T-helper 1 cell treated with Interleukin-12 subunit alpha and Interleukin-12 subunit beta and Interleukin-4 antibody, amounts not matched to agents 30 ng/mL and 1 ng/mL, for 36 hours (primary cell): ENCODE results near the gene WNK1. TPM values are rescaled to one million over a fixed set of nuclear protein-coding genes. Genes with fewer than 3 reads are reported as not detected.
"Not testable (repeated sequence)": the region's sequence is repeated elsewhere in the genome, so short reads cannot be mapped to it uniquely, and the experiment has no call there.

Experiments used
- intact Hi-C: fragments of 100-400 bp; cut with micrococcal nuclease; formaldehyde crosslinking; loops from one replicate; pipeline ENCODE4 v1.15.1; 2024
- total RNA-seq: library from RNA; stranded (reverse); gene quantifications from 2 replicates; pipeline ENCODE4 v1.2.3, GENCODE V29; 2022

WNK1 gene
- total RNA-seq, 1 donor from 2014 or later: 182 TPM

DNA sequence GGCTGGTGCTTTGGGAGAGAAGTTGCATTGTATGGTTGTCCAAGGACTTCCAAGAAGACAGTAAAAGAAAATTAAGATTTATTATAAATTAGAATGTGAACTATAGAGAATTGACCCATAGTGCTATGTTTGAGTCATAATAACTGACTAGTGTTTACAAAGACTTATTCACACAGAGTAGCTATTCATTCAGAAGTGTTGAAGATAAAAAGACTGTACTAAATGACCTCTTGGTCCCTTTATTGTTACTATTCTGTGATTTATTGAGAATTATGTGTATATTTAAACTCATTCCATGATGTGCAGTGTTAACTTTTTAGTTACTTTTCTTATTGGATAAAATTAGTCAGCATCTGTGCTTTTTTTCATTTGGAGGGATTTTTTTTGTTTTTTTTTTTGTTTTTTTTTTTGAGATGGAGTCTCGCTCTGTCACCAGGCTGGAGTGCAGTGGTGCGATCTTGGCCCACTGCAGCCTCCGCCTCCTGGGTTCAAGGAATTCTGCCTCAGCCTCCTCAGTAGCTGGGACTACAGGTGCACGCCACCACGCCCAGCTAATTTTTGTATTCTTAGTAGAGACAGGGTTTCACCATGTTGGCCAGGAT is 24.5 kb downstream of the WNK1 start:
- intact Hi-C loops: loop anchor here (5.0 kb wide), 1 partner anchor 35 kb away; no protein-coding TSS in a partner anchor

GRCh38 chr12:777550-778047 is 25.2 kb downstream of the WNK1 start:
- intact Hi-C loops: loop anchor here (2.0 to 5.0 kb wide), 2 partner anchors 17 to 35 kb away; no protein-coding TSS in a partner anchor

GRCh38 chr12:778615-779014 is 26.2 kb downstream of the WNK1 start:
- intact Hi-C loops: loop anchor here (2.0 to 5.0 kb wide), 2 partner anchors 16 to 34 kb away; no protein-coding TSS in a partner anchor

GRCh38 chr12:779745-780734 is 27.7 kb downstream of the WNK1 start:
- intact Hi-C loops: loop anchor here (2.0 to 5.0 kb wide), 2 partner anchors 15 to 32 kb away; no protein-coding TSS in a partner anchor

DNA sequence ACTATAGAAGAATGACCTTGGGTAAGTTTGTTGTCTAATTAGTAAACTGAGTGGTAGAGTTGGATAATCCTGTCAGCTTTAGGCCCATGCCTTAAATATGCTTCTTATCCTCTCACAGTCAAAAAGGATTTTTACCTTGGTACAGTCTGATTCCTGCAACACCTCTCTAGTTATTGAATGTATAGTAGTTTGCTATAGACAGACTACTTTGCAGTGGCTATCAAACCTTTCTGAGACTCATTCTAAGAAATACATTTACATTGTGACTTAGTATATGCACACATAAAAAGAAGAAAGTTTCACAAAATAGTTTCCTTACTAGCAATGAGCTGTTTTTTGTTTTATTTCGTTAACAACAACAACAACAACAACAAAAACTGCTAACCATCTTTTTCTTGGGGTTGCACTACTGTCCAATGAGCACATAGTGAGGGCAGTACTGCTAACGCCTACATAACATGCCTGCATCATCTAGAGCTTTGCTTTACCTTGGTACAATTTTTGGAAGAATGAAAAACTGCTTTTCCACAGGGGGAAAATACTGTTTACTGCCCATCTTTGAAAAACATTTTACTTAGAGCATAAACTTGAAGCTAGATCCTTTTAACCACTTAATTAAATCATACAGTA is 28.5 kb downstream of the WNK1 start:
- intact Hi-C loops: no loop called here

- intact Hi-C loops: no loop called here
Measured at GRCh38 chr12:785706-786105, 33.3 kb downstream of the WNK1 start.

DNA sequence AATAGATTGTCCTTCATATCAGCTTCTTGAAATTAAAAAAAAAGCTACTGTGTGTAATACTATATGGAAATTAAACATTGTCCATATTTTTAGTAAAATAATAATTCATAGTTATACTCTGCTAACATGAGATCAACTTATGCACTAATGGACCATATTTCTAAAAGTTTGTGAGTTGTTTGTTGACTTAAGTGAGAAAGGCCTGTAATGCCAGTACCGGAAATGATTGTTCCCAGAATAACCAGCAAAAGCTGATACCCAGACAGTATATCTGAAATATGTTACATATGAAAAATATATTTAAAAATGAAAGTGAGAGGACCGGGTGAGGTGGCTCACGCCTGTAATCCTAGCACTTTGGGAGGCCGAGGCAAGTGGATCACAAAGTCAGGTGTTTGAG is 35.9 kb downstream of the WNK1 start:
- intact Hi-C loops: no loop called here

DNA sequence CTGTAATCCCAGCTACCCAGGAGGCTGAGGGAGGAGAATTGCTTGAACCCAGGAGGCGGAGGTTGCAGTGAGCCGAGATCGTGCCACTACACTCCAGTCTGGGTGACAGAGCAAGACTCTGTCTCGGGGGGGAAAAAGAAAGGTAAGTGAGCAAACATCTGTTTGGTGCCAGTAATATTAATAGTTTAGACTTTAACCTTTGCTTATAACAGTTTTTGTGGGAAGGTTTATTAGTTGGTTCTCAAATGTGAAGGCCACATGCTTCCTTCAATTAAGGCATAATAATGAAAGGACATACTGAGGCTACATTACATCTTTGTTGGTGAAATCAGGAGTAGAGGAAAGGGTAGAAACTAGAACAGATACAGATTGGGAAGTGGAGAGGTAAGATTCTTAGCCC is 36.4 kb downstream of the WNK1 start:
- intact Hi-C loops: not testable (repeated sequence)

DNA sequence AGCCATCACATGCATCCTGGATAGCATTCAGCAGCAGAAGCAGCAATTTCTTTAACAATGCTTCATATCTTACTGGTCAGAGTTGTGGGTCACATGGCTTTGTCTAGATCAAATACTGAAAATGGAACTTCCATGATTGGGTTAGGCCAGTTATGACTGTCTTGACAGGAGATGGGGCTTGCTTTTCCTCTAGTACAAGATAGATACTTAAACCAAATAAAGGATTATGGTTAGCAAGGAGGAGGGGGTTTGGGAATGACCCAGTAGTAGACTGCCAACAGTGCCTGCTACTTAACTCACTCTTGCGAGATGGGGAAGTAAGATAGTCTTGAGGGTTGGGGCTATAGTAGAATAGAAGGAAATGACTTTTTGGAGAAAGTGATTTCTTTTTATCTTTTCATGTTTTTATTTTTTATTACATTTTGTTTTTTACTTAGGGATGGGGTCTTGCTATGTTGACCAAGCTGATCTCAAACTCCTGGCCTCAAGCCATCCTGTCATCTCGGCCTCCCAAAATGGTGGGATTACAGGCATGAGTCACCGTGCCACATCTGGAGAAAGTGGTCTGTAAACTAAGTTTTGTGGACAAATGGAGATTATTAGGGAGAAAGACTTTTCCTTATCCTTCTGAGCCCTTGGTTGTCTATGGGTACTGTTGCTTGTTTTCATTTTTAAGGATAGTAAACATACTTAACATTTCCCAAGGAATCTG is 37.6 kb downstream of the WNK1 start:
- intact Hi-C loops: no loop called here

- intact Hi-C loops: no loop called here
Measured at GRCh38 chr12:790608-791007, 38.2 kb downstream of the WNK1 start.

DNA sequence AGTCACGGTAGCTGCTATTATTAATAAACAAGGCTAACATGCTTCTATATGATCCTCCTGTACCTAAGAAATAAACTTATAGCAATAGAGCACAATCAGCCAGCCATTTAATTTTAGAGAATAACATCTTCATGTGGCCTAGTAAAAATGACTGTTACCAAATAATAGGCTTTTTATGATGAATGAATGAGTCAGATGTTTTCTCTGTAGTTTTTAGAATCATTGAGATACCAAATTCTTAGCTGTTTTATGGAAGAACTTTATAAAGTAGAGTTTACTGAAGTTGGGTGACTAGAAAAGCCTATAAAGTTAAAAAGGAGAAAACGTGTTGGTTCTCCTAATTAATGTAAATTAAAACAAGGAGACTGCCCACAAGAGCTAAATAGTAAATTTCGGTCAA is 40.7 kb downstream of the WNK1 start:
- intact Hi-C loops: no loop called here

DNA sequence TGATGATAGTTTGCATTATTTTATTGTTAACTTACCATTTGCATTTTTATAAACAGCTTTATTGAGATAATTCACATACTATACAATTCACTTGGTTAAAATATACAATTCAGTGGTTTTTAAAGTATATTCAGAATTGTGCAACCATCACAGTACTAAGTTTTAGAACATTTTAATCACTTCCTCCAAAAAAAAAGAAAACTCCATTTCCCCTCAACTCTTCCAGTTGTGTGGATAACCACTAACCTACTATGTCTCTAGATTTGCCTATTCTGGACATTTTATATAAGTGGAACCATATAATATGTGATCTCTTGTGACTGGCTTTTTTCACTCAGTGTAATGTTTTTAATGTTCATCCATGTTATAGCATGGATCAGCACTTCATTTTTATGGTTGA is 41.3 kb downstream of the WNK1 start:
- intact Hi-C loops: loop anchor here (2.0 kb wide), 2 partner anchors 15 to 17 kb away; no protein-coding TSS in a partner anchor

DNA sequence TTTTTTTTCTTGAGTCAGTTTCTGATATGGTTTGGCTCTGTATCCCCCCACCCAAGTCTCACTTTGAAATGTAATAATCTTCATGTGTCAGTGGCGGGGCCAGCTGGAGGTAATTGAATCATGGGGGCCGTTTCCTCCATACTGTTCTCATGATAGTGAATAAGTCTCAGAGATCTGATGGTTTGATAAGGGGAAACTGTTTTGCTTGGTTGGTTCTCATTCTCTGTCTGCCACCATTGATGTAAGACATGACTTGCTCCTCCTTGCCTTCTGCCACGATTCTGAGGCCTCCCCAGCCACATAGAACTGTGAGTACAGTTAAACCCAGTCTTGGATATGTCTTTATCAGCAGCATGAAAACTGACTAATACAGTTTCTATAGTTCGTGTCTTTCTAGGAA is 42.9 kb downstream of the WNK1 start:
- intact Hi-C loops: loop anchor here (2.0 kb wide), 2 partner anchors 15 to 17 kb away; no protein-coding TSS in a partner anchor

DNA sequence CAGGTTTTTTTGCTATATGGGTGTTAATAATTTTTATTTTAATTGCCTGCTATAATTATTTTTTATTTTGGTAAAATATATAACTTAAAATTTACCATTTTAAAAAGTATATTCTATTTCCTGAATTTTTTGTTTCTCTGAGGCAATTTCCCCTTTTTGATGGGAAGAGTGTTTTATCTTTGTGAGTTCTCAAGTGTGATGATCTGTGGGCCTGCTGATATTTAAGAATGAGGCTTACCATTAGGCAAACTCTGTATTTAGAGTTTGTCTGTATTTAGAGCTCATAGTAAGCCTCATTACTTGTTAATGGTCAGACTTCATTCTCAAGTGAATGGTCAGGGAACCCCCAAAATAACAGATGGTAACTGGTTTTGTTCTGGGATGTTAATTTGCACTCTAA is 48.0 kb downstream of the WNK1 start:
- intact Hi-C loops: no loop called here

- intact Hi-C loops: no loop called here
Measured at GRCh38 chr12:802242-803120, 50.1 kb downstream of the WNK1 start.

DNA sequence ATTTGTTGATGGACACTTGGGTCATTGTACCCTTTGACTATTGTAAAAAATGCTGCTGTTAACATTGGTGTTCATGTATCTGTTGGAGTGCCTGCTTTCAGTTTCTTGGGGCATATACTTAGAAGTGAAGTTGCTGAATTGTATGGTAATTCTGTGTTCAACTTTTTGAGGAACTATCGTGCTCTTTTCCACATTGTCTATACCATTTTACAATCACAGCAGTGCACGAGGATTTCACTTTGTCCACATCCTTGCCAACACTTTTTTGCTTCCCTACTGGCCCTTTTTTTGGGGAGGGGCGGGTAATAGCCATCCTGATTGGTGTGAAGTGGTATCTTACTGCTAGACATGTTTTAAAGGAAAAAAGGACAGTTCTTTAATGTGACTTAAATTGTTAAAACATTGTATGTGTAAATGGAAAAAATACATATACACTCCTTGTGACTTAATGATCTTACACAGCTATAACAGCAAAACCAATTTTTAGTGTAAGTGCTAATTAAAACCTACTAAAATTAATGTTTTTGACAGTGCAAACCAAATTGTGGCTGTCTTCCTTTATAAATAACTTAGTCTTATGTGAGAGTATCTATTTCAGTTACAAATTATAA is 52.7 kb downstream of the WNK1 start:
- intact Hi-C loops: no loop called here

DNA sequence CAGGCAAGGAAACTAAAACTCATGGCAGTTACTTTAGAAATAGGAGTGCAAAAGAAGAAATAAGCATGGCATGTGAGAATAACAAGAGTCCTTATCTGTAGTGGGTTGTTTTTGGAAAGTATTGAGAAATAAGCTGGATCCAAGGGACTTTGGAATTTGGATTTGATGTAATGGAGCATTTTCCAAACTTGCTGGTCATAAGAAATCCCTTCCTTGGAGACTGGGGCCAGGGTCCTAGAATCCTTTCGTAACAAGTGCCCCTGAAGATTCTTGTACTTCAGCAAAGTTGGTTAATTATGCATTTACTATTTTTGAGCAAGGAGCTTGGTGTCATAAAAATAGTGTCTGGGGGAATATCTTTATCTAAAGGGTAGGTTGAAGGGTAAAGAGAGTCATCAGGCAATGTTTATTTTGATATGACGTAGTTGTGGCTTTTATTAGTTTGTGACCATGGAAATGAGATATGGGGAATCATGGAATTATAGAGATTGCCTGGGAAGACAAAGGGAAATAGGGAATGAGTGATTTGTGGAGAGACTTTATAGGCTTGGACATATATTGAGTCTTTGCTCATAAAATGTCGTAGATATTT is 53.9 kb downstream of the WNK1 start:
- intact Hi-C loops: no loop called here

GRCh38 chr12:807041-807735 is 54.8 kb downstream of the WNK1 start:
- intact Hi-C loops: no loop called here
